HuH-7.5 (cell line): Measurements from ENCODE around the gene CELF2.

Experiments
- DNase-seq: peaks from one replicate; pipeline ENCODE4 v3.0.0; 2011; ENCODE audit warnings: low spot score

The CELF2 gene

DNA sequence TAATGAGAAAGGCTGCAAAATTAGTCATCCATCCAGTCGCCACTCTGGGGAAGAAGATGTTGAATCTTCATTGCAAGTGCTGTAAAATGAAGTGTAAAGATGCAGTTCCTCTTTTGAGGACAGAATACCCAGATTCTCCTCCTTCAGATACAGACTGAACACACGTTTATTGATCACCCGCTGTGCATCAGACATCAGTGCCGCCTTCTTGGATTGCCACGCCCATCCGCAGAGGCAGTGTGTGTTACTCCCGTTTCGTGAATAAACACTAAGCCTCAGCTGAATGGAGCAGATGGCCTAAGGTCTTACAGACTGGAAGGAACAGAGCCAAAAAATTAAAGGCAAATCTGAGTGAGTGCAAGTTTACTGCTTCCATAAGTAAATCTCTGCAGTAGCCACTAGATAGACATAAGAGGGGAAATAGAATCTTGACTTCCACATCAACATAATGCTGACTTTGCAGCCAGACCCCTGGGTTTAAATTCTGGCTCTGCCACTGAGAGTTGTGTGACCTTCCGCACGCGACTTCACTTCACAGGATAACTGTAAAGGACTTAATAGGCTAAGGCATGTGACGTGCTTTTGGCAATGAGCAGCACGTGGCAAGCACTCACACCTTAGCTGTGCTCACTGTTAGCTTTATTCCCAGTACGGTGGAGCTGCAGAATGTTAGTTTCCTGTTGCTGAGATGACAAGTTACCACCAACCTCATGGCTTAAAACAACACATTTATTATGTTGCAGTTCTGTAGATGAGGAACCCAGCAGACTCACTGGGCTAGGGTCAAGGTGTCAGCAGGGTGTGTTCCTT, 285.9 kb downstream of the CELF2 start:
- no peak for DNase-seq

DNA sequence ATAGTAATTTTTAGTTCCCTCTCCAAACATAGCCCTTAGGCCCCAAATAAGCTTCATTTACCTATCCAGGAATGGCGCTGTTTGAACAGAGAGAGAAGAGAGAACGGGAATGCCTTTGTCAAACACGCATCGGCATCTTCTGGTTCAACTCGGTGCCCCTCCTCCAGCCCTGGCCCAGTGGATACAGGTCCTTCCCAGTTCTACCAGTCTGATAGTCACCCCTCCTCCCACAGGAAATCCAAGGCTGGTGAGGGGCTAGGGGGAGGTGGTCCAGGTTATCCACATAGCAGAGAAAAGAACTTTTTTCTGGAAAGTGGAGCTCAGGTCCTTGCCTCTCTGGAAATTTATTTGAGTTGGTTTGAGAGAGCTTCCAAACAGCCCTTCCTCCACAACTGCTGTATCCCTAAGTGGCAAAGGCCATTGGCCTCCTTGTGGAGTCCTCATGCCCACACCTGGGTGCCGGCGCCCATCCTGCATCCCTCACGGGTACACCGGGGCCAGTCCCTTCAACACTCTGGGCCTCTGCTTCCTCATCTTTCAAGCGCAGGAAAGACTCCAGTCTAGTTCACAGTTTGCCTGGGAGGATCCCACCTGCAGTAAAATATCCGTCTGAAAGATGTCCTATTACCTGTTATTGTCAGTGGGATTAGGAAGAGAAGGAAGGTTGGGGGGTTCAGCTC, 287.4 kb downstream of the CELF2 start:
- no peak for DNase-seq

DNA sequence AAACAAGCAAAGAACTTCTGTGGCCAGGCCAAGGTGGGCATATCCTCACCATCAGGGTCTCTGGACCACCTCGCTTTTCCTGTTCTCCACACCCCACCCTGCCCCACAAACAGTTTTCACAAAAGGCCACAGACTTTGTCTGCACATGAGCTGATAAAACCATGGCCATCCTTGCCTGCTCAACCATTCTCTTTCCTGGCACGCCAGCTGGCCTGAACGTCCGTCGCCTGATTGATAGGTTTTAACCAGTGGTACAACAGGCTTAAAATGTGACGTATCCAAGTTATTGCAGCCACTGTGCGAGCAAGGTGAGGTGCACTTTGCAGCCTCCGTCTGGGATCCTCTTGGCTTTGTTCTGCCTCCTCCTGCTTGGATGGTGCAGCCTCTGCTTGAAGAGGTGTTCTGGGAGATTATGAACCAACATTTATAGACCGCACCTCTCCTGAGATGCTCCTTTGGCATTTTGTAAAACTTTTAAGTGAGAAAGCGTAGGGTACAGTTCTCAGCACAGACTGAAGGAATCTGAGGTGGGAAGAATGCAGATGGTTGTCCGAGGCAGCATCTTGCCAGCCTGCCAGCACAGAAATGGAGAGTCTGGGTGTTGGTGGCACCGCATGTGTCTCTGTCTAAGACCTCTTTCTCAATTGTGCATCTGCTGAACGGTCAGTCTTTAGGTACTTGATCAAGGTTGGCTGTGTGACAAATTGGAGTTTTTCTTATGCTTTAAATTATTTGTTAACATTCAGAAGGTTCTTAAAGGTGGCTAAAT, 288.3 kb downstream of the CELF2 start:
- DNase-seq, result no peak

DNA sequence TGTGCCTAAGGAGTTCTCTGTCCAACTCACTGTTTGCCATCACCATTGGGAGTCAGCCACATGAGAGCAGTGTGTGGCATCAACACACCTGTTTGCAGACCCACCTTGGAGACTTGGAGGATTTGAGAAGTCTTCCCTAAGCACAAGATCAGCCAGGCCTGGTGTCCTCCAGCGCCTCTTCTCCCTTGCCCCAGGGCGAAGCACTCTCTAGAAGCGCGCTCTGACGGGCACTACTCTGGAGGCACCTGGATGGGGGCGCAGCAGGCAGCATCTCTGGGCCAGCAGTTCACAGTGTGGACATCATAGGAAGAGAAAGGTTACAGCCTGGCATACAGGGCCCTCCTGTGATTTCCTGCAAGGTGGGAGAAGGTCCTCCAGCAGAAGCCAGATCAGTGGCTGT, 289.3 kb downstream of the CELF2 start:
- DNase-seq, result no peak

DNA sequence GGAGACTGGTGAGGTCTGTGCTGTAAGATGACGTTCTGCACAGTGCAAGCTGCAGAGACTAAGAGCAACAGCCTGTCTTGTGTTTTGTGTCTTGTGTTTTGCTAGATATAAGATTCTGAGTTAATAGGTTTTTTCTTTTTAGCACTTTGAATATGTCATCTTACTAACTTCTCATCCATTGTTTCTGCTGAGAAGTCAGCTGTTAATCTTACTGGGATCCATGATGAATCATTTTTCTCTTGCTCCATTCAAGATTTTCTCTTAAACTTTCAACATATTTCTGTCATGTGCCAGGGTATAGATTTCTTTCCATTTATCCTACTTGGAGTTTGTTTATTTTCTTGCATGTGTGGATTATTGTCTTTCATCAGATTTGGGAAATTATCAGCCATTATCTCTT, 290.3 kb downstream of the CELF2 start:
- DNase-seq, result no peak

DNA sequence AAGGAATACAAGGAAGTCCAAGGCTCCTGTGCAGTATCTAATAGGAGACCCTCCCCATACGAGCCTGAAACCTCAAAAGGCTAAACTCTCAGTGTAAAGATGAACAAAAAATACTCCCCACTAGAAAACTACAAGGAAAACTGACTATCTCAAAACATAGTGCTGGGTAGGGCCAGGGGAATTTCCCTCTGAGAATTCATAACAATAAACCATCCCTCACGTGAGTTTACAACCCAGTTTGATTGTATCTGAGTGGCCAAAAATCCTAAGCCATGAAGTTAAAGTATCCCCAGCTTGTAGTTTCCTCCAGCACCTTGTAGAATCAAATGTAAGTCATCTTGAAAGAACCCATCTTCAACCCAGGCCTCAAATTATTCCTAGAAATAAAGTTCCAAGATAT, 293.4 kb downstream of the CELF2 start:
- DNase-seq, result no peak

DNA sequence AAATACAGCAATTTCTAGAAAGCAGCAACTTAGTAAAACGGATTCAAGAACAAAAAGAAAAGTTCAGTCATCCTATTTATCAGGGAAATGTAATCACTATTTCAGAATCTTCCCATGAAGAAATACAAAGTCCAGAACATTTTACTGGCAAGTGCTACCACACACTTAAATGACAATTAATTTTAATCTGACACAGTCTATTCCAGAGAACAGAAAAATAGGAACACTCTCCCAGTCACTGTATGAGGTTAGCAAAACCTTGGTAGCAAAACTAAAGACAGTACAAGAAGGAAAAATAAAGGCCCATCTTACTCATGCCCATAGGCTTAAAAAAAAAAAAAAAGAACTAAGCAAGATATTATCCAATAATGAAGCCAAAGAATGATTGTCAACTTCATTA, 295.8 kb downstream of the CELF2 start:
- DNase-seq, result no peak

DNA sequence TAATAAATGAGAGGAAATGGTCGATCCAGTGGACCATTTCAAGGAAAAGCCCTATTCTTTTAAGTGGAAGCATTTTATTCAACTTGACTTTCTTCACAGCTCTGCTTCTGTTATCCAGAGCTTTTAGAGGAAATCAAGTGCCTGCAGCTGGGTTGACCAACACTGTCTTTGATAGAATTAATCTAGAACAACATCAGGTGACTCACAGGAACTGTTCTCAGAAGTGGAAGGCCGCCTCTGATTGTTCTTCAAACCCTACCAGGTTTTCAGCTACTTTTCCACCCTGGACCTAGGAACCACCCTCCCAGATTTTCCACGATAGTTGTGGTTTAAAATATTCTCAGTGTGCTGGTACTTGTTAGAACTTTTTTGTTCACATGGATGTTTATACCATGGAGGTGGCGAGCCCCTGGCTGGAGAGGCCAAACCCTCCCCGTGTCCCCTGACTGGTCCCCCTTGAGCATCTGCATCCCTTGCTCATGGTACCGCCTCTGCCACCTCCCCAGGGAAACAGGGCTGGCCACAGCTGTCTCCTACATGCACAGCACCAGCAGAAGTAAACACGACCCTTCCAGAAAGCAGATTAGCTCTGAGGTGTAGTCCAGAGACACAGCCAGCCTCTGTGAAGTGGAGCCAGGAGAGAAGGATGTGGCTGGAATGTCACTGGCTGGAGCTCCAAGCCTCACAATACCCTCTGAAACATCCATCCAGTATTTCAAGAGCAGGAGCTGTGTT, 300.4 kb downstream of the CELF2 start:
- DNase-seq, result no peak

DNA sequence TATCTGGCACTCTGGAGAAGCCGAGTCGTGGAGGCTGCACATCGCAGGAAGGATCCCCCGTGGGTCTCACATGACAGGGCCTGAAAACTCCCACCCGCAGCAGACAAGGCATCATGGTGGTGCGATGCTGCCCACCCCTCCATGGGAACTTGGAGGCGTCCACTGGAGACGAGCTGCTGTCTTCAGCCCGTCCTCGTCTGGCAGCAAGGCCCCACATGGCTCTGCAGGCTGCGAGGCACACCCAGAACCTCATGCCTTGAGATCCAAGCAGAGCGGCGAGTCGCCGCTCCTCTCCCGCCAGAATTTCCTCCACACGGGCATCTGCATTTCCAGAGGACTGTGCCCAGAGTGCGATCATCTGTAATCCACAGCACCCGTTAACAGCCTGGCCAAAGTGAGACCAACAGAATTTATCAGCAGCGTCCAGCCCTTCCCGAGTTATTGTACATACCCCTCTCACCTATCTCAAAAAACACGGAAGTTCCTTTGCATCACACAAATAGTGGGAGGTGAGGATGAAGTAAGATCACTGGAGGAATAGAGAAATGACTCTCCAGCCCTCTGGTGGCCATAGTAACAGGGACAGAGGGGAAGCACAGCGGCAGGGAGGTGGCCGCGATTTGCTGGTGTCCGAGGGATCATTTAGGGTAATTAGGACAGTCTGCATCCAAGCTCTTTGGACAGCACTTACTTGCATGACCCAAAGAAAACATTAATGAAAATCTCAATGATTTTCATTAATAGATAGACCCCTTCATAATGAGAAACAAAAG, 301.3 kb downstream of the CELF2 start:
- no peak for DNase-seq

DNA sequence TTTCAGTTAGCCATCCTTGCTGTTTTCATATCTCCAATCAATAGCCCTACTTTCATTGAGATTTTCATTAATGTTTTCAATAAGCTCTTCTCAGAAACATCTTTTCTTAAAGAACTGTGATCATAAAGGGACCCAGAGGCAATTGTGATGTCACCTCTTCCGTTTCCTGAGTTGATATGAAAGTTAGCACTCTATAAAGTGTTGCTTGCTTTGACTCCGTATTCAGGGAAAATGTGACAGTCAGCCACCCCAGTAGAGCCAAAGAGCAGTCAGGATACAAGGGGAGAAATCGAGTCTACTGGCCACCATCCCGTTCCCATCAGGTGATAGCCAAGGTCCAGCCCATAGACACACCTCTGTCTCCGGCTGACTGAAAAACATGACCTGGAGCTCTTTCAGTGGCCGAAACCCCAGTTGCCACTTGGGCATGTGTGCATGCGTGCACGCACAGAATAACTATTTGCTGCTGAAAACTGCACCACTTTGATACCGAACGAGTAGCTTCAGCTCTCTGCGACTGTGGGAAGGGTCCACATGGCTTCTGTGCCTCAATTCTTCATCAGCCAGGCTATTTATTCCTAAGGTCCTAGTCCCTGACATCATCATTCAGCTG, 302.4 kb downstream of the CELF2 start:
- no peak for DNase-seq

DNA sequence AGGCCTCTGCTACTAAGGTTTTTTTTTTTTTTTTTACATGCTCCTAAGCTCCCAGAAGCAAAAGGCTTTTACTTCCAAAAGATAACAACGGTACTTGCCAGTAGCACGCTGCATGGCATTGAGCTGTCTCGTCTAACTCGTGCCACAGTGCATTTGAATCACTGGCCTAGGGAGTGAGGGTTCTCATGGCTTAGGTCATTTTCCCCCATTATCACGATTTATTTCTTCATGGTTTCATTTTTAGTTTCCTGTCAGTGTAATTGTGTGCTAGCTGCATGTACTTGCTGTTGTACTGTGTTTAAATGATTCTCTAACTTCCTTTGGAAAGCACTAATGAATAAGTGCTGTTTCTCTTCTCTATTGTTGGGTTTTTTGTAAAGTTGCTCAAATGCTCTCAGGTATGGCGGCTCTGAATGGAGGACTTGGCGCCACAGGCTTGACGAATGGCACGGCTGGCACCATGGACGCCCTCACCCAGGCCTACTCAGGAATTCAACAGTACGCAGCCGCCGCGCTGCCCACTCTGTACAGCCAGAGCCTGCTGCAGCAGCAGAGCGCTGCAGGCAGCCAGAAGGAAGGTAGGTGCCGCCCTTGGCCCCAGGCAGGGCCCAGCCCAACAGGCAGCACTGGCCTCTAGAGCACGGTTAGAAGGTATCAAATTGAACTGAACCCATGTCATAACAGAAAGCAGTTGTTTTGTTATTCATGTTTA, 303.3 kb downstream of the CELF2 start:
- no peak for DNase-seq

DNA sequence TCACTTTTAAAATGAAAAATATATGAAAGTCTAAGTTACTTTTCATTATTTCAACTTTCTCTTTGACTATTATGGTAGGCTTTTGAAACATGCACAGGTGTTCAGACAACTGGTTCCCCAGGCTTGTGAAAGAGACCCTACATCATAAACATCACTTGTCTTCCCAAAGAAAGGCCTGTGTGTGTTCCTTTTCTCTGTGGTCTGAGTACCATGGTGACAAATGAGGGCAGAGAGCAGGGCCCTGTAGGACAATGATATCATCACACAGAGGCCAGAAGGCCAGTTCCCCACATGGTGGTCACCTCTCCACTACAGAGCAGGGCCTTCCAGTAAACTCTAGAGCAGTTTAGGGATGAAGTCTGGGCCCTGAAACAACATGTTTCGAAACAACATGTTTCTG, 305.0 kb downstream of the CELF2 start:
- no peak for DNase-seq

DNA sequence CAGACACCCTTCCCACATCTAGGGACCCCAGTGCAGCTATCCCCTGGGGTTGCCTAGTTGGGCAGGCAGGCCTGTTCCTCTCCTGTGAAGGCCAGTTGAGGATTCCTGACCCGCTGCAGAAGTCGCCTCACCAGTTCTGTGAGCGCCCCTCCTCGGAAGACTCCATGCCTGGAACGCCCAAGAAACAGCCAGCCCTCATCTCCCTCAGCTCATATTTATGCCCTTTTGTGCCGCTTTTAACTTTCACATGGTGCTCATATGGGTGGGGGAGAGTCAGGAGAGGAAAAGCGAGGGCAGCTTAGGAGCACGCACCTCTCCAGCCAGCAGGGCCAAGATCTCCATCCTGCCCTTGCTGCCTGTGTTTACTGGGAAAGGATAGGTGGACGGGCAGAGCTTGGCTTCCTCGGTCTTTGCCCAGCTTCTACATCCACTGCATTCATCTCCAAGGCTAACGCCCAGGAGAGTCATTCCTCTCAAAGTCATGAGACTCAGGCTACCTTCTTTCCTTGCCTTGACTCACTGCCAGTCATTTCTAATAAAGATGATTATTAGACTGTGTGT, 307.2 kb downstream of the CELF2 start:
- no peak for DNase-seq

DNA sequence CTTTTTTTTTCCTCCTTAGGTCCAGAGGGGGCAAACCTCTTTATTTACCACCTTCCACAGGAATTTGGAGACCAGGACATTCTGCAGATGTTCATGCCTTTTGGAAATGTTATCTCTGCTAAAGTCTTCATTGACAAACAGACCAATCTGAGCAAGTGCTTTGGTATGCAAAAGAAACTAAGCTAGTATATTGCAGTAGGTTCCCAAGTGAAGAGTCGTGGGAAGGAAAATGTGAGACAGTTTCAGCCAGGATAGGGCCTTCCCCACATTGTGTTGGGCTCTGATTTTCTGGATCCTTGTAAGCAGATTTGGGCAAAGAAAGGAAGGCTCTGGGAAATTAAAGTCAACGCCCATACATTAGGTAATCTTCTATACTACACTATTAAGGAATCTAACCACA, 308.1 kb downstream of the CELF2 start:
- DNase-seq, result no peak

DNA sequence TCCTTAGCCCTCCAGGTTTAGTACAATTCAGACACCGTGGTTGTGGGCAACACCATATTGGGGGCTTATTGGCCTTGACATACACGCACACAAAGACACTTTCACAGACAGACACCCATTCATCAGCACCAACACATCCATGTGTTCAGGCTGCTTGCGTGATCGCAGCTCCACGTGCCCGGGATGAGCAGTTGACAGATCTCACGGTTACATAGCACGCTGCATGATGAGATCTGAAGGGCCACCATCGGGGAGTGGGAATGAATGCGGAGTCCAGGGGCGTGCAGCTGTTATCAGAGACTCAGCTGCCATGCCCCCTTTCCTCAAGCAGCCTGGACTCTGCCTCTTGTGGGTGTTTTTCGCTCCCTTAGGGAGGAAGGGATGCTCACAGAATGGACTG, 308.6 kb downstream of the CELF2 start:
- no peak for DNase-seq

DNA sequence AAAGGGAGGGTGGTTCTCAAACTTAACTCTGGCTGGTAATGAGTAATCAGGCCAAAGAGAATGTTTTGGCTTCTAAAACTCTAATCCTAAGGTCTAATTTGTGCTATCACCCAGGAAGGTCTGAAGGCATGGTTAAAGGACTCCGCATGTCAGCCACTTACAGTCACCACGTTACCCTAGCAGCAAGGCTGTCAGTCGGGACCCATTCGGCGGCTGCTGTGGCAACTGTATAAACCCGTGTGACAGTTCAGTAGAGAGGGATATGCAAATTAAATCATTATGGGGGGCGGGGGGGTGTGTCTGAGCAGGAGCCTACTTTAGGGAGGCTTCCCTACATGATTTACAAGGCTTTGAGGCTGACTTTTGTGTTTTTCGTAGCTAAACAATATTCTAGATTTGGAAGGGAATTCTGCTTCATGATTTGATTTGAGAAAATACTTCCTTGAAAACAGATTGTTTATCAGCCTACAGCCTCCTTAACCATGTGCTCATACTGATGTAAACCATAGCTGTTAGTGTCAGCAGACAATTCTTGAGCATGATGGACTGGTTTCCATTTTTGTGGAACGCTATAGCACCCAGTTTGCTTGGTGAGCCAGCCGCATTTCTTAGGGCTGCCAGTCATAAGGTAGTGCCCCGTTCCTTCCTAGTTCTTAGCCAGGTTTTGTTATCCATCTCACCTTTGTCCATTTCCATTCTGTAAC, 309.4 kb downstream of the CELF2 start:
- DNase-seq, result no peak

DNA sequence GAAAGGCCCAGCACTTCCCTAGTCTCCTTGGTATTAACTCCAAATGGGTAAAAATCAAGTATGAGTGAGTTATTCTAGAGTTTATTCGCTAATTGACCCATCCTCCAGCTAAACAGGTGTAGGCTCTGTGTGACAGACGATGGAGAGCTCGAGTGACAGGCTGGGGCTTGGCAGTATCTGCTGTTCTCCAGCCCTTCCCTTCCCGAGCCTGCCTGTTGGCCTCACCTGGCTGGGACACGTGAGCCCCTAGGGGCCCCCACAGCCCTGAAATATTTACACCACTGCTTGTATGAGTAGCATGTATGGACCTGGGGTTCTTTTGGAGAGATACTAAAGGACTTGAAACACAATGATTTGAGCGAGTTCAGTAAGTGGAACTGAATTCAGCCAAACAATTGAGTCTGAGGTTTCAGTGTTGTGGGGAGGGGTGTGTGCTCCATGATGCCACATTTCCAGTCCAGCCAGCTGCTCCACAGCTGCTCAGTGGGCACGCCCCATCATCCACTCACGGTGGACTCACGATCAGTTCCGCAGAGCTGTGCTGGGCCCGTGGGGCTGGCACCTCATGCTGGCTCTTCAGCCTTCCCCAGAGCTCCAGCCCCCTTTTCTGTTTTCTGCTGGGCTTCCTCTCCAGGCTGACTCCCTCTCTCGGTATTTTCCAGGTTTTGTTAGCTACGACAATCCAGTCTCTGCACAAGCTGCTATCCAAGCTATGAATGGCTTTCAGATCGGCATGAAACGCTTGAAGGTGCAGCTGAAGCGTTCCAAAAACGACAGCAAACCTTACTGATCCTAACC, 310.8 kb downstream of the CELF2 start:
- no peak for DNase-seq

DNA sequence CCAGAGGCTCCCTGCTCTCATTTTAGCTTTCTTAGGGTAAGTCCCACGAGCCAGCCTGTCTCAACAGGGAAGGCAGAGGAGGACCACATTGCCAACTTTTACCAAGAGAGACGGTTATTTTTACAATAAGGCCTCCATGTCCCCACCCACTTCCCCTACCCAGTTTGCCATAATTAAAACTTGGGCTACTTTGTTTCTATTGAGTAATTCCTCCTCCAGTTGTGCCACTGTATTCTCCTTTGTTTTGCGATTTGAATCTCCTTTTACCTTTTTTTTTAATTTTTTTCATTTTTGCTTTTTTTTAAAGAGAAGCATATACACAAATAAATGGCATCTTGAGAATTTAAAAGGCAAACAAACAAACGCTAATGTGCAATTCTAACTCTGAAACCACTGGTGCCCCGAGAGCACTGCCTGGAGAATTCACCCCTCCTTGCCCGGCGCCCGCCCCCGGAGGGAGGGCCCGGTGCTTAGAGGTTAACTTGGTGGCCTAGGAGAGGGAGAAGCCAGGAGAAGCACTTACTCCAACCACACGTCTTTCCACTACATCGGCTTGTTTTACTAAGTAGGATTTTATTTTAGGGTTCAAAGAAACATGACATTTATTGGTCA, 311.5 kb downstream of the CELF2 start:
- no peak for DNase-seq
